Measurements from ENCODE around the gene DNAJC5G.

DNA sequence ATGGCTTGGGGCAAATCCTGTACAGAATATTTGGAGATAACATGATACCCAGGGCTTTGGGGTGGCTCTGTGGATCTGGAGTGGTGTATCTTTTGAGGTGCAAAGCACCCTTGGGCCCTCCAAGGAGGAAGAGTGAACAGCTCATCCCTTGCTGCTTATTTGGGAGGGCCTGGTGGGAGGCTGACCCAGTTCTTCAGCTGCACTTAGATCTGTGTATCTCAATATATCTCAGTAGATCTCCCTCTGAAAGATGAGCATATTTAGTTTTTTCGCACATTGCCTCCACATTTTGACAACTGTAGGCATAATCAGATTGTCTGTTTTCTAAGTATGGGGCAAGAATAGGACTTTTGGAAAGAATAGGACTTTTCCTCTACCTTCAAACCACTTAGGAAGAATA, 9.8 kb downstream of the DNAJC5G start:
- TF ChIP-seq, protein P1, sequence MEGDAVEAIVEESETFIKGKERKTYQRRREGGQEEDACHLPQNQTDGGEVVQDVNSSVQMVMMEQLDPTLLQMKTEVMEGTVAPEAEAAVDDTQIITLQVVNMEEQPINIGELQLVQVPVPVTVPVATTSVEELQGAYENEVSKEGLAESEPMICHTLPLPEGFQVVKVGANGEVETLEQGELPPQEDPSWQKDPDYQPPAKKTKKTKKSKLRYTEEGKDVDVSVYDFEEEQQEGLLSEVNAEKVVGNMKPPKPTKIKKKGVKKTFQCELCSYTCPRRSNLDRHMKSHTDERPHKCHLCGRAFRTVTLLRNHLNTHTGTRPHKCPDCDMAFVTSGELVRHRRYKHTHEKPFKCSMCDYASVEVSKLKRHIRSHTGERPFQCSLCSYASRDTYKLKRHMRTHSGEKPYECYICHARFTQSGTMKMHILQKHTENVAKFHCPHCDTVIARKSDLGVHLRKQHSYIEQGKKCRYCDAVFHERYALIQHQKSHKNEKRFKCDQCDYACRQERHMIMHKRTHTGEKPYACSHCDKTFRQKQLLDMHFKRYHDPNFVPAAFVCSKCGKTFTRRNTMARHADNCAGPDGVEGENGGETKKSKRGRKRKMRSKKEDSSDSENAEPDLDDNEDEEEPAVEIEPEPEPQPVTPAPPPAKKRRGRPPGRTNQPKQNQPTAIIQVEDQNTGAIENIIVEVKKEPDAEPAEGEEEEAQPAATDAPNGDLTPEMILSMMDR (IDR thresholded peaks at IDR 0.05), result no peak
- TF ChIP-seq POLR2A (IDR thresholded peaks at IDR 0.05), result no peak

Data from right lobe of liver (tissue), 4 donors.